Measurements from ENCODE around the gene APOBEC3F. TPM values are rescaled to one million over a fixed set of nuclear protein-coding genes. Genes with fewer than 3 reads are reported as not detected.

APOBEC3F gene
- total RNA-seq, 1 experiment from 2014 or later = 8.9 TPM

DNA sequence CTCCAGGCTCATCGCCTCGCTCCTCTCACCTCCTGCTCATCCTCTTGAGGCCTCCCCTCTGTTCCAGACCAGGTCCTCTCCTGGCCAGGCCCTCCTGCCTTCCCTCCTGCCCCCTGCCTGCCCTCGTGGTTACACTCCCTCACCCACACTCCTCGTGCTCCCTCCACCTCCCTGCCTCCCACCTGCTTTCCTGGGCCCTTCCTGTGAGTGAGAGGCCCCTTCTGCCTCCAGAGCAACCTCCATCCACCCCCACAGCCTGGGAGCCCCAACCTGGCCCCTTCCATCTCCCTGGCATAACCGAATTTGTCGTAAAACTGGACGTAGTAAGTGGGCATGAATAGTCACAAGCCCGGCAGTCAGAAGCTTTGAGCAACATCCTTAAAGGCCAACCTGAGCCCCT, 40.9 kb downstream of the APOBEC3F start:
- DNase-seq = no peak
- H3K4me2 ChIP-seq (ENCODE audit: insufficient read depth, insufficient read length, low read length) = no peak overlapping the region
- H3K18ac ChIP-seq (ENCODE audit: insufficient read length, low read depth, low read length) = no peak overlapping the region
- Mint-ChIP-seq H3K4me1 (peaks cover 7 to 28% of the 10 kb centered on the region in 2 experiments), H3K4me3 (no peak overlapping the region), H3K27ac (0 out of 7 replicates have a peak overlapping the region, but pooled peaks of 1 of the 3 experiments have one; percentile 11), H3K27me3 (ENCODE audit: low read depth) (no peaks in the 10 kb centered on the region; the same call in 1 of the 2 replicates), H3K9me3 (no peaks in the 10 kb centered on the region), H3K36me3 (ENCODE audit: insufficient read depth in 1 of 3, low read depth in 3 of 3) (no peaks in the 10 kb centered on the region)
- no peak overlapping the region for H3K23ac ChIP-seq (ENCODE audit: insufficient read length, low read depth, low read length)
- no peak overlapping the region for H4K5ac ChIP-seq (ENCODE audit: insufficient read length, low read depth, low read length)
- no peak overlapping the region for H4K8ac ChIP-seq (replicated peaks; ENCODE audit: insufficient read length, low read depth, low read length)
- H3T11ph ChIP-seq (ENCODE audit: low read length) = no peak overlapping the region
- no CpG with 5 or more reads among the region's 8 CpGs for WGBS (ENCODE audit: extremely low coverage, insufficient read length, low lambda C conversion rate)
- no peak overlapping the region for H2BK5ac ChIP-seq (ENCODE audit: insufficient read length, low read length)
- no peaks in the 10 kb centered on the region for H3K4me1 ChIP-seq (ENCODE audit: insufficient read depth, low read length)
- no peak overlapping the region for H2BK15ac ChIP-seq (ENCODE audit: low read depth, low read length)
- H3K14ac ChIP-seq (ENCODE audit: insufficient read depth, low read length) = no peak overlapping the region
- H3K56ac ChIP-seq (ENCODE audit: insufficient read length, low read depth, low read length) = no peak overlapping the region
- H2BK12ac ChIP-seq (ENCODE audit: insufficient read length, low read depth, low read length) = no peak overlapping the region
- no peak overlapping the region for H2AK5ac ChIP-seq (ENCODE audit: insufficient read length, low read length)
- no peaks in the 10 kb centered on the region for H3K79me1 ChIP-seq (ENCODE audit: insufficient read depth, low read depth, low read length, poor library complexity, severe bottlenecking)
- H2BK20ac ChIP-seq (ENCODE audit: low read depth, low read length, poor library complexity, severe bottlenecking) = no peak overlapping the region
- no peak overlapping the region for H3K9ac ChIP-seq (ENCODE audit: extremely low read depth, insufficient read length, low read length)
- TF ChIP-seq, protein P1, sequence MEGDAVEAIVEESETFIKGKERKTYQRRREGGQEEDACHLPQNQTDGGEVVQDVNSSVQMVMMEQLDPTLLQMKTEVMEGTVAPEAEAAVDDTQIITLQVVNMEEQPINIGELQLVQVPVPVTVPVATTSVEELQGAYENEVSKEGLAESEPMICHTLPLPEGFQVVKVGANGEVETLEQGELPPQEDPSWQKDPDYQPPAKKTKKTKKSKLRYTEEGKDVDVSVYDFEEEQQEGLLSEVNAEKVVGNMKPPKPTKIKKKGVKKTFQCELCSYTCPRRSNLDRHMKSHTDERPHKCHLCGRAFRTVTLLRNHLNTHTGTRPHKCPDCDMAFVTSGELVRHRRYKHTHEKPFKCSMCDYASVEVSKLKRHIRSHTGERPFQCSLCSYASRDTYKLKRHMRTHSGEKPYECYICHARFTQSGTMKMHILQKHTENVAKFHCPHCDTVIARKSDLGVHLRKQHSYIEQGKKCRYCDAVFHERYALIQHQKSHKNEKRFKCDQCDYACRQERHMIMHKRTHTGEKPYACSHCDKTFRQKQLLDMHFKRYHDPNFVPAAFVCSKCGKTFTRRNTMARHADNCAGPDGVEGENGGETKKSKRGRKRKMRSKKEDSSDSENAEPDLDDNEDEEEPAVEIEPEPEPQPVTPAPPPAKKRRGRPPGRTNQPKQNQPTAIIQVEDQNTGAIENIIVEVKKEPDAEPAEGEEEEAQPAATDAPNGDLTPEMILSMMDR (conservative IDR thresholded peaks at IDR 0.05) = no peak
- H4K20me1 ChIP-seq (ENCODE audit: control insufficient read depth, insufficient read depth, insufficient read length) = no peaks in the 10 kb centered on the region
- H3K27me3 ChIP-seq (ENCODE audit: insufficient read depth, low read length) = no peaks in the 10 kb centered on the region
- no peak overlapping the region for H3K27ac ChIP-seq (ENCODE audit: insufficient read length, low read depth, low read length)
- H2BK120ac ChIP-seq (ENCODE audit: low read depth, low read length, poor library complexity, severe bottlenecking) = no peak overlapping the region
- no peak overlapping the region for H4K91ac ChIP-seq (ENCODE audit: insufficient read length, low read depth, low read length)
- H3K23me2 ChIP-seq (ENCODE audit: insufficient read length, low read depth, low read length, poor library complexity, severe bottlenecking) = no peaks in the 10 kb centered on the region
- H3K79me2 ChIP-seq (ENCODE audit: insufficient read depth, low read length) = no peaks in the 10 kb centered on the region
- no peaks in the 10 kb centered on the region for H3K9me3 ChIP-seq (ENCODE audit: control insufficient read depth, low read depth, low read length)
- no peak overlapping the region for H2AFZ ChIP-seq (ENCODE audit: low read length)
- H3K4ac ChIP-seq (ENCODE audit: low read depth, low read length) = no peak overlapping the region

Data from H9 (cell line).